HCT116 (cell line): ENCODE data around the gene LASP1. TPM values are rescaled to one million over a fixed set of nuclear protein-coding genes. Genes with fewer than 3 reads are reported as not detected.

Source experiments
- ATAC-seq: fragments of 200-7000 bp; cut with Tn5 transposase; 2 replicates; pipeline ENCODE4 v1.9.1; 2020; ENCODE audit warnings: mild to moderate bottlenecking, moderate library complexity
- BruUV-seq: library from RNA; stranded (reverse); fragments of 400-500 nt; replicated peaks from 2 replicates; lab custom pipeline; 2021; lab: Mats Ljungman, UMichigan
- CTCF ChIA-PET: fragments of 300-600 bp; sonication (Branson Sonifier 250); formaldehyde crosslinking; loops from one replicate; lab custom pipeline; 2021; ENCODE audit warnings: antibody characterized with exemption; lab: Charles Lee
- POLR2A ChIA-PET: fragments of 300-600, 350-600 bp; sonication (Branson Sonifier 250); formaldehyde crosslinking; loops from one replicate; lab custom pipeline; 2021; ENCODE audit warnings: antibody characterized with exemption; lab: Charles Lee
- RAD21 ChIA-PET, 2 experiments: fragments of 300-600 bp; sonication (Branson Sonifier 250); formaldehyde crosslinking; loops; one replicate each; lab custom pipeline; 2023; ENCODE audit warnings: low total read pairs in 2 of 2; ENCODE audit not compliant: uncharacterized antibody in 2 of 2, unreplicated experiment in 2 of 2, low non-redundant PET in 1 of 2; lab: Charles Lee
- DNase-seq: peaks from one replicate; pipeline ENCODE4 v3.0.0-alpha.2; 2010; ENCODE audit warnings: low read depth, low spot score
- H2AFZ ChIP-seq: fragments of 200-600 bp; shearing (Covaris generic), sonication (generic); 2 replicates; pipeline ENCODE4 v1.6.1; 2017; ENCODE audit warnings: low read depth, mixed run types, mixed read lengths, antibody characterized with exemption, low read length; ENCODE audit not compliant: poor library complexity, severe bottlenecking
- H3K27ac ChIP-seq: 2 replicates; pipeline ENCODE4 v1.5.1; 2012; ENCODE audit warnings: low read depth, low read length
- H3K27me3 ChIP-seq: fragments of 200-600 bp; sonication (generic); 2 replicates; pipeline ENCODE4 v1.6.1; 2016; ENCODE audit warnings: mixed run types, low read length, mixed read lengths; ENCODE audit not compliant: insufficient read depth
- H3K36me3 ChIP-seq, 2 experiments: fragments of 200-500 bp in 1 of 2; fragments of 200-600 bp in 1 of 2; sonication (Bioruptor generic) in 1 of 2; sonication (generic) in 1 of 2; 2 replicates each; pipeline versions ENCODE4 v1.5.1 to v1.6.1; 2014 to 2016; ENCODE audit warnings: low read length in 2 of 2, inconsistent platforms in 1 of 2, mixed read lengths in 1 of 2, mixed run types in 1 of 2; ENCODE audit not compliant: insufficient read depth in 2 of 2, control insufficient read depth in 1 of 2
- H3K4me1 ChIP-seq, 2 experiments: fragments of 200-600 bp in 1 of 2; sonication (generic) in 1 of 2; 2 replicates each; pipeline versions ENCODE4 v1.5.1 to v1.6.1; 2012 to 2017; ENCODE audit warnings: low read length in 2 of 2, inconsistent platforms in 1 of 2, mild to moderate bottlenecking in 1 of 2, mixed read lengths in 1 of 2, mixed run types in 1 of 2, moderate library complexity in 1 of 2; ENCODE audit not compliant: insufficient read depth in 2 of 2, control insufficient read depth in 1 of 2
- H3K4me2 ChIP-seq: fragments of 200-600 bp; sonication (generic); 2 replicates; pipeline ENCODE4 v1.6.1; 2017; ENCODE audit warnings: mixed run types, low read length, mixed read lengths
- H3K4me3 ChIP-seq, 2 experiments: fragments of 200-600 bp in 1 of 2; sonication (generic) in 1 of 2; replicated peaks in 1 of 2; 2 replicates each; pipeline ENCODE4 v1.5.1; 2011 to 2016; ENCODE audit warnings: low read length in 2 of 2, control low read depth in 1 of 2, low read depth in 1 of 2, mild to moderate bottlenecking in 1 of 2, mixed read lengths in 1 of 2, mixed run types in 1 of 2
- H3K79me2 ChIP-seq: fragments of 200-600 bp; sonication (generic); 2 replicates; pipeline ENCODE4 v1.6.1; 2017; ENCODE audit warnings: mild to moderate bottlenecking, mixed run types, low read length, moderate library complexity, mixed read lengths; ENCODE audit not compliant: insufficient read depth
- H3K9ac ChIP-seq: fragments of 200-600 bp; sonication (generic); 2 replicates; pipeline ENCODE4 v1.6.1; 2016; ENCODE audit warnings: low read length, mixed read lengths
- H3K9me2 ChIP-seq: fragments of 200-600 bp; sonication (generic), shearing (Covaris generic); 2 replicates; pipeline ENCODE4 v1.6.1; 2017; ENCODE audit warnings: mixed run types, mild to moderate bottlenecking, moderate library complexity; ENCODE audit not compliant: insufficient read depth
- H3K9me3 ChIP-seq, 2 experiments: fragments of 200-500 bp in 1 of 2; fragments of 200-600 bp in 1 of 2; sonication (Bioruptor generic) in 1 of 2; sonication (generic) in 1 of 2; 2 replicates each; pipeline ENCODE4 v1.6.1; 2014 to 2017; ENCODE audit warnings: low read length in 2 of 2, mixed read lengths in 2 of 2, inconsistent platforms in 1 of 2, low read depth in 1 of 2, mild to moderate bottlenecking in 1 of 2, mixed run types in 1 of 2, moderate library complexity in 1 of 2; ENCODE audit not compliant: control insufficient read depth in 1 of 2, insufficient read depth in 1 of 2
- H4K20me1 ChIP-seq: fragments of 200-600 bp; sonication (generic), shearing (Covaris generic); 2 replicates; pipeline ENCODE4 v1.6.1; 2017; ENCODE audit warnings: mixed run types, mild to moderate bottlenecking, moderate library complexity; ENCODE audit not compliant: insufficient read depth
- CBX3 ChIP-seq: IDR thresholded peaks from 2 replicates; pipeline ENCODE4 v1.6.1; 2012; ENCODE audit warnings: low read depth
- CEBPB ChIP-seq: IDR thresholded peaks from 2 replicates; pipeline ENCODE4 v1.6.1; 2012; ENCODE audit warnings: low read depth
- CTCF ChIP-seq, 3 experiments: fragments of 200-600 bp in 1 of 3; sonication (generic) in 1 of 3; IDR thresholded peaks in 2 of 3; conservative IDR thresholded peaks in 1 of 3; 2 replicates each; pipeline ENCODE4 v1.5.1; 2012 to 2017; ENCODE audit warnings: low read depth in 2 of 3, low read length in 2 of 3, antibody characterized with exemption in 1 of 3, borderline replicate concordance in 1 of 3, control low read depth in 1 of 3, mild to moderate bottlenecking in 1 of 3, mixed read lengths in 1 of 3, mixed run types in 1 of 3, moderate library complexity in 1 of 3; ENCODE audit not compliant: insufficient read depth in 1 of 3
- ELF1 ChIP-seq: IDR thresholded peaks from 2 replicates; pipeline ENCODE4 v1.6.1; 2012; ENCODE audit warnings: low read depth, borderline replicate concordance
- EZH2phosphoT487 ChIP-seq: fragments of 200-600 bp; IDR thresholded peaks from 2 replicates; pipeline ENCODE4 v1.6.1; 2018; ENCODE audit warnings: antibody characterized with exemption, borderline replicate concordance
- JUND ChIP-seq: IDR thresholded peaks from 2 replicates; pipeline ENCODE4 v1.6.1; 2012
- MAX ChIP-seq: IDR thresholded peaks from 2 replicates; pipeline ENCODE4 v1.6.1; 2012
- POLR2A ChIP-seq: IDR thresholded peaks from 2 replicates; pipeline ENCODE4 v1.7.0; 2011; ENCODE audit warnings: borderline replicate concordance; ENCODE audit not compliant: insufficient read depth, insufficient read length; ENCODE audit errors: extremely low read depth
- POLR2AphosphoS5 ChIP-seq: IDR thresholded peaks from 2 replicates; pipeline ENCODE4 v1.6.1; 2011; ENCODE audit warnings: mild to moderate bottlenecking, low read depth, low read length, moderate library complexity
- RAD21 ChIP-seq: IDR thresholded peaks from 2 replicates; pipeline ENCODE4 v1.6.1; 2012; ENCODE audit warnings: low read depth, mild to moderate bottlenecking
- SP1 ChIP-seq: IDR thresholded peaks from 2 replicates; pipeline ENCODE4 v1.6.1; 2012; ENCODE audit warnings: low read depth
- SRF ChIP-seq: IDR thresholded peaks from 2 replicates; pipeline ENCODE4 v1.6.1; 2012; ENCODE audit warnings: low read depth
- TCF7L2 ChIP-seq: IDR thresholded peaks from 2 replicates; pipeline ENCODE4 v1.7.0; 2011; ENCODE audit warnings: borderline replicate concordance, inconsistent platforms; ENCODE audit not compliant: insufficient read depth, insufficient read length; ENCODE audit errors: extremely low read depth
- ZBTB33 ChIP-seq: IDR thresholded peaks from 2 replicates; pipeline ENCODE4 v1.6.1; 2011; ENCODE audit warnings: mild to moderate bottlenecking, low read length, moderate library complexity; ENCODE audit not compliant: insufficient replicate concordance; ENCODE audit errors: extremely low read depth
- ZNF274 ChIP-seq: fragments of 200-500 bp; sonication (Bioruptor generic); IDR thresholded peaks from 2 replicates; pipeline ENCODE4 v1.6.1; 2014; ENCODE audit warnings: mild to moderate bottlenecking, low read depth, low read length, inconsistent platforms
- intact Hi-C: fragments of 100-400 bp; cut with micrococcal nuclease; formaldehyde crosslinking; loops from 2 replicates; pipeline ENCODE4 v1.10.0; 2022
- total RNA-seq: library from RNA; stranded (reverse); gene quantifications from one replicate; pipeline ENCODE4 v1.2.1, GENCODE V29; 2021; ENCODE audit not compliant: unreplicated experiment

The LASP1 gene
- total RNA-seq, 1 experiment from 2014 or later, result 149 TPM

- H3K9ac ChIP-seq, result no peak overlapping the region
- ATAC-seq (no peak), DNase-seq (no peak)
These were observed 27.9 kb downstream of the LASP1 start for GRCh38 chr17:38897671-38898290.

More at GRCh38 chr17:38897671-38898290, 27.9 kb downstream of the LASP1 start:
- H3K79me2 ChIP-seq, result peaks cover 3% of the 10 kb centered on the region; the same call in 1 of the 2 replicates
- peaks cover 23 to 25% of the 10 kb centered on the region in 2 experiments for H3K36me3 ChIP-seq
- no peaks in the 10 kb centered on the region for H4K20me1 ChIP-seq
- TF ChIP-seq ZBTB33 (no peak), ELF1 (no peak), CEBPB (no peak), ZNF274 (no peak), CBX3 (no peak), MAX (no peak), POLR2AphosphoS5 (no peak), POLR2A (no peak), SRF (no peak), TCF7L2 (no peak), CTCF (IDR thresholded peaks at IDR 0.05 in 2 of 3, conservative IDR thresholded peaks at IDR 0.05 in 1 of 3; ENCODE audit: borderline replicate concordance in 1 of 3, insufficient read depth in 1 of 3, low read depth in 2 of 3, low read length in 2 of 3) (no peak), SP1 (no peak), RAD21 (no peak), EZH2phosphoT487 (no peak), JUND (no peak)
- POLR2A ChIA-PET, result no interaction called here
- H2AFZ ChIP-seq, result no peak overlapping the region
- intact Hi-C loops, result no loop called here
- BruUV-seq, result no TSS peak
- CTCF ChIA-PET, result no interaction called here
- H3K27me3 ChIP-seq, result no peaks in the 10 kb centered on the region
- no peak overlapping the region for H3K4me2 ChIP-seq
- no peaks in the 10 kb centered on the region for H3K9me3 ChIP-seq
- H3K9me2 ChIP-seq, result no peaks in the 10 kb centered on the region
- H3K4me3 ChIP-seq, result no peak overlapping the region
- RAD21 ChIA-PET, result no interaction called here
- no peaks in the 10 kb centered on the region for H3K4me1 ChIP-seq
- H3K27ac ChIP-seq, result no peak overlapping the region
